Stimulated activated CD4-positive, alpha-beta T cell treated with anti-CD3 and anti-CD28 coated beads, TNF-alpha, amount 100 ng/mL, for 24 hours (primary cell): ENCODE measurements around the gene ANO4.
"Not testable (repeated sequence)": the region's sequence is repeated elsewhere in the genome, so short reads cannot be mapped to it uniquely, and the experiment has no call there.

Experiments used
- DNase-seq, 3 experiments: peaks; one replicate each; pipeline ENCODE4 v3.0.0-alpha.2; 2020; ENCODE audit warnings: low read depth in 3 of 3

Gene ANO4

GRCh38 chr12:100871195-100871734, 76.7 kb downstream of the ANO4 start:
- no peak for DNase-seq

GRCh38 chr12:100875156-100875555, 80.6 kb downstream of the ANO4 start:
- DNase-seq, result no peak

- DNase-seq, result no peak
These were observed 81.2 kb downstream of the ANO4 start for GRCh38 chr12:100875771-100876170.

GRCh38 chr12:100877776-100878175, 83.2 kb downstream of the ANO4 start:
- no peak for DNase-seq

GRCh38 chr12:100895192-100895591, 100.6 kb downstream of the ANO4 start:
- no peak for DNase-seq

- no peak for DNase-seq
These were observed 101.6 kb downstream of the ANO4 start for GRCh38 chr12:100896192-100896591.

GRCh38 chr12:100897240-100897639, 102.7 kb downstream of the ANO4 start:
- no peak for DNase-seq

GRCh38 chr12:100899301-100899700, 104.7 kb downstream of the ANO4 start:
- DNase-seq, result no peak

GRCh38 chr12:100900808-100901207, 106.2 kb downstream of the ANO4 start:
- no peak for DNase-seq

GRCh38 chr12:100901266-100901665, 106.7 kb downstream of the ANO4 start:
- no peak for DNase-seq

- DNase-seq, result no peak
These were observed 109.7 kb downstream of the ANO4 start for GRCh38 chr12:100904270-100904669.

- no peak for DNase-seq
These were observed 113.9 kb downstream of the ANO4 start for GRCh38 chr12:100908501-100908900.

- no peak for DNase-seq
These were observed 119.5 kb downstream of the ANO4 start for GRCh38 chr12:100913872-100914592.

- no peak for DNase-seq
These were observed 124.5 kb downstream of the ANO4 start for GRCh38 chr12:100919116-100919515.

GRCh38 chr12:100920493-100920892, 125.9 kb downstream of the ANO4 start:
- DNase-seq, result no peak

- no peak for DNase-seq
These were observed 132.2 kb downstream of the ANO4 start for GRCh38 chr12:100926669-100927248.

- DNase-seq, result no peak
These were observed 133.2 kb downstream of the ANO4 start for GRCh38 chr12:100927826-100928225.

GRCh38 chr12:100932571-100932970, 138.0 kb downstream of the ANO4 start:
- no peak for DNase-seq

- DNase-seq, result not testable (repeated sequence)
These were observed 139.0 kb downstream of the ANO4 start for GRCh38 chr12:100933531-100933930.

GRCh38 chr12:100935929-100936328, 141.4 kb downstream of the ANO4 start:
- no peak for DNase-seq

GRCh38 chr12:100936661-100937060, 142.1 kb downstream of the ANO4 start:
- DNase-seq, result no peak

- DNase-seq, result no peak
These were observed 145.9 kb downstream of the ANO4 start for GRCh38 chr12:100940503-100940902.

- no peak for DNase-seq
These were observed 148.6 kb downstream of the ANO4 start for GRCh38 chr12:100942984-100943749.
